C4-2B (cell line): ENCODE measurements around the gene ERI3.
A peak's percentile ranks its signal among the peaks of the same experiment; 100 is the strongest.

Experiments
- H3K27ac ChIP-seq: fragments of 450-650 bp; 2 replicates; pipeline ENCODE4 v1.5.1; 2017
- ZFX ChIP-seq: fragments of 450-650 bp; IDR thresholded peaks from 2 replicates; pipeline ENCODE4 v1.6.1; 2017
- TF ChIP-seq, protein P1 (sequence below): fragments of 450-650 bp; conservative IDR thresholded peaks from 2 replicates; pipeline ENCODE4 v1.5.1; 2017; ENCODE audit warnings: mild to moderate bottlenecking

ERI3 gene

DNA sequence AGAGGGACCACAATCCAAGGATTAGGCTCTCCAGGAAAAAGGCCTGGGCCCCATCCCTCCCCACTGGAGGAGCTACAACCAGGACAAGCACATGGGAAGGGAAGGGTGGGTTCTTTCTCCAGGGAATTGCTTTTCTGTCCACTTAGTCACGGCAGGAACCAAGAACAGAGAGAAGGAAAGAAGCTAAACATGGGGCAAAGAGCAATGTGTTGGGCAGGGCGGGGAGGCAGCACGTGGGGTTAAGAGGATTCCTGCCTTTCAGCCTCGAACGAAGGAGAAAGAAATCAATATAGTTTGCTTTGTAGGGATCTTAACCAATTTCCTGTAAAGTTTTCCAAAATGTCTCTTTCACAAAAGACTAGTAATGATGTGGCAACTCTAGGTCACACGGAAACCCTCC, 21.7 kb downstream of the ERI3 start:
- no peak for TF ChIP-seq ZFX
- TF ChIP-seq, protein P1, sequence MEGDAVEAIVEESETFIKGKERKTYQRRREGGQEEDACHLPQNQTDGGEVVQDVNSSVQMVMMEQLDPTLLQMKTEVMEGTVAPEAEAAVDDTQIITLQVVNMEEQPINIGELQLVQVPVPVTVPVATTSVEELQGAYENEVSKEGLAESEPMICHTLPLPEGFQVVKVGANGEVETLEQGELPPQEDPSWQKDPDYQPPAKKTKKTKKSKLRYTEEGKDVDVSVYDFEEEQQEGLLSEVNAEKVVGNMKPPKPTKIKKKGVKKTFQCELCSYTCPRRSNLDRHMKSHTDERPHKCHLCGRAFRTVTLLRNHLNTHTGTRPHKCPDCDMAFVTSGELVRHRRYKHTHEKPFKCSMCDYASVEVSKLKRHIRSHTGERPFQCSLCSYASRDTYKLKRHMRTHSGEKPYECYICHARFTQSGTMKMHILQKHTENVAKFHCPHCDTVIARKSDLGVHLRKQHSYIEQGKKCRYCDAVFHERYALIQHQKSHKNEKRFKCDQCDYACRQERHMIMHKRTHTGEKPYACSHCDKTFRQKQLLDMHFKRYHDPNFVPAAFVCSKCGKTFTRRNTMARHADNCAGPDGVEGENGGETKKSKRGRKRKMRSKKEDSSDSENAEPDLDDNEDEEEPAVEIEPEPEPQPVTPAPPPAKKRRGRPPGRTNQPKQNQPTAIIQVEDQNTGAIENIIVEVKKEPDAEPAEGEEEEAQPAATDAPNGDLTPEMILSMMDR: no peak
- no peak overlapping the region for H3K27ac ChIP-seq

DNA sequence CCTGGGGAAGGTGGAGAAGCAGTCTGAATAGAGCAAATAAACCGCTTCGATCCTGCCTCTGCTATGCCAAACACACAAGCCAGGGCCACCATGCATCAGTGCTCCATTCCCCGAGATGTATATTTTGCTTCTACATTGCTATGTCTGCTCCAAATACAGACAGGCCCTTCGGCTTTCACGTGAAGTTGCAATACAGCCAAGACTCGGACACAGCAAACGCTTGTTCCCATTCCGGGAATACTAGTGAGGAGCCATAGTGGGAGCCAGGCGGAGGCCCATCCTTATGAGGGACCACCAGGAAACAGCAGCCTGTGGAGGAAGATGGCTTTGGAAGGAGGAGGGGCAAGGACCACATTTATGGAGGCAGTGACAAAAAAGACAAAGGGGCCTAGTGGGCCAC, 22.6 kb downstream of the ERI3 start:
- TF ChIP-seq, protein P1: no peak
- no peak for TF ChIP-seq ZFX
- H3K27ac ChIP-seq: no peak overlapping the region

DNA sequence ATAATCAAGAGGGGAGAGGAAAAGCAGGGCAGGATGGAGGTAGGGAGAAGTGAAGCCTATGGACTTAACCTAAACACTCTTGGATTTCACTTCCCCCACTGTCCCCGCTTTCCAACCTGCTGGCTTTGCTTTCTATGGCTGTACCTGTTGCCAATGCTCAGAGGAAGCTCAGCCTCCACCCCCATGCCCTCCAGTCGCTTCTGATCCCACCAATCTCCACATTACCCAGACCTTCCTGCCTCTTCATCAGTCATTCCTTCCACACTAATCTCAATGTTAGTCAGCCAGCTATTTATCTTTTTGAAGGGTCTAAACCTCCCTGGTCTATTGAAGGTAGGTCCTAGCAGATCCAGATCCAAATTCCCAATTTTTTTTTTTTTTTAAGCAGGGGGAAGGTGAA, 24.1 kb downstream of the ERI3 start:
- H3K27ac ChIP-seq: no peak overlapping the region
- TF ChIP-seq, protein P1: no peak
- no peak for TF ChIP-seq ZFX

DNA sequence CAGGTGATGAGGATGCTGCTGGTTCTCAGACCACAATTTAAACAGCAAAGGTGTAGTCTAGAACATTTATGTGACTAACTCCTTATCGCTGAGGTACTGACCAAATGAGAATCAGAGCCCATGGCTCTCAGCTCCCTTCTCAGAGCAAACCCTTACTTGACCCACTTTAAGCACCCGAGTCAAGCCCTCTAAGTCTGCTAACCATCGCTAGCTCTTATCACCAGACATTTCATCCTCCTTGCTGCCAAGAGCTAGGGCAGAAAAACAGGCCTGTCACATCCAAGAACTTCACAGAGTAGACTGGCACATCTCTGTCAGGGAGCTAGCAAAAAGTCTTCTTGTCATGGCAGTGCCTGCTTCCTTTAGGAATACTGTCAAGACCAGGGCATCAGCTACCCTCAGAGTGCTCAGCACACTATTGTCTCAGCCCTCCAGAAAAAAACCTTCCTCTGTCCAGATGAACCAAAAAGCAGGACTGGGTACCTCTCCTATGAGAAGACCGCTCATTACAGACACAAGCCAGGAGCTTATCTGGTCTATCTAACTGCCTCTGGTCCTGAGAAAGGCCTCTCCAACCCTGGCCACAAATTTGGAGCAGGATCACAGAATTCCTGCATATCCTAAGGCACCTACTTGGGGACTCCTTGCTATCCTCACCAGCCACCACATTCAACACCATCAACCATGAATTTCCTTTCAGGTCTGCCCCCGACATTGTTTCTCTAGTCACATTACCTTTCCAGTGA, 26.2 kb downstream of the ERI3 start:
- H3K27ac ChIP-seq: peak overlapping the region; percentile 33; the same call in 1 of the 2 replicates
- TF ChIP-seq, protein P1: no peak
- no peak for TF ChIP-seq ZFX

DNA sequence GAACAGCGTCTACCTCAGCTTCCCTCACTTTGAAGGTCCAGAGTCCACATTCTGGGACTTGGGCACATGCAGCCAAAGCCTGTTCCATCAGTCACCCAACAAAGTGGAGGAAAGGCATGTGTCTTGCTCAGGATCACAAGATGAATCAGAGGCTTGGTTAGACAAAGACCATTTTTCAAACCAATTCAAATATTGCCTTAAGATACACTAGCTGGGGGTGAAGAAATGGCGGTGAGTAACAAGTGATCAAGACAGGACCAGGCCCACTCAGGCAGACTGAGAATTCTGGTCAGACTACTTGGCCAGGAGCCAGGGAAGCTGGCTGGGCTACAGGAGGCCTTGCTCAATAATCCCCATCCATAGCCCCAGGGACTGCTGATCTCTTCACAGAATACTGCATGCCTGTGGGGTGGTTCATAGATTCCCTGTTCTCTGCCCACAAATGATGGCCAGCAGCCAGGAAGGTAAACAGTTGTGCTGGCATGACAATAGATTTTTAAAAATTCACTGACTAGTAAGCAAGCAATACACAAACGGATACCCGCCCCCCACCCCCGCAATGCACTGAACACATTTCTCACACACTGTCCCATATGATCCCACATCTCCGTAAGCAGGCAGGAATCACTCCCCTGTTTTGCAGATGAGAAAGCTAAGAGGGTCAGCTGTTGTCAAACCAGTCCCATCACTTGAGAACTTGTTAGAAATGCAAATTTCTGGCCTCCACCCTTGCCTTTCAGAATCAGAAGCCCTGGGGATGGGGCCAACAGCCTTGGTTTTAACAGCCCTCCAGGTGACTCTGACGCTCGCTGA, 27.2 kb downstream of the ERI3 start:
- TF ChIP-seq ZFX: no peak
- TF ChIP-seq, protein P1: no peak
- peak overlapping the region; percentile 33 for H3K27ac ChIP-seq

DNA sequence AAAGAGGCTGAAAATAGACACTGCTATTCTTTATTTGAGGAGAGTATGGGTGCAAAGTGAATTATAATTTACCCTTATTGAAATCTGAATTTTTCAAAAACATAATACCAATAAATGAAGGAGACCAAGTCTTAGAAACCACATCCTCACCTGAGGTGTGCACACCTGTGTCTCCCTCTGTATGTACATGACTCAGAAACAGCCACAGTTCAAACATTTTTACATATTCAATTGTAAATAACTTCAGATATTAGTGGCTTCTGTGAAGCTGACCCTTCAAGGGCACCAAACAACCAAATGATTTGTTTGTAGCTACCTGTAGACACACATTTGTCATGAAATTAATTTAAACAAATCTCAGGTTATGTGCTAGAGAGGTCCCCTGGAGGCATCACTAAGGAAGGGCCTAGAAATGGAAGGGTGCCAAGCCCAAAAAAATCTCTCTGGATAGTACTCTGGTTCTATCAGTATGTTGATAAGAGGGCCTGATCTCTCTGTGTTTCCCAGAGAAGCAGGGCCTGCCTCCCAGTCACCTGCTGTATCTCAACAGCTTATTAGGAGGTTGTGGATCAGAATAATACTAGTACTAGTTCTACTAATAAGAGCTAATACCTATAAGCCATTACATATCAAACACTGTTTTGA, 28.1 kb downstream of the ERI3 start:
- TF ChIP-seq, protein P1: no peak
- TF ChIP-seq ZFX: no peak
- no peak overlapping the region; the same call in 1 of the 2 replicates for H3K27ac ChIP-seq
